GM21526 (cell line): Measurements from ENCODE around the gene MACROH2A1.
"Not testable (repeated sequence)": the region's sequence is repeated elsewhere in the genome, so short reads cannot be mapped to it uniquely, and the experiment has no call there.

Source experiments
- ATAC-seq: cut with Tn5 transposase; IDR thresholded peaks from one replicate; pipeline ENCODE4 v1.9.1; 2021; ENCODE audit warnings: moderate library complexity; ENCODE audit not compliant: unreplicated experiment, low FRiP score

Gene MACROH2A1

GRCh38 chr5:135379046-135379654 lies 19.9 kb downstream of the MACROH2A1 start:
- no peak for ATAC-seq

DNA sequence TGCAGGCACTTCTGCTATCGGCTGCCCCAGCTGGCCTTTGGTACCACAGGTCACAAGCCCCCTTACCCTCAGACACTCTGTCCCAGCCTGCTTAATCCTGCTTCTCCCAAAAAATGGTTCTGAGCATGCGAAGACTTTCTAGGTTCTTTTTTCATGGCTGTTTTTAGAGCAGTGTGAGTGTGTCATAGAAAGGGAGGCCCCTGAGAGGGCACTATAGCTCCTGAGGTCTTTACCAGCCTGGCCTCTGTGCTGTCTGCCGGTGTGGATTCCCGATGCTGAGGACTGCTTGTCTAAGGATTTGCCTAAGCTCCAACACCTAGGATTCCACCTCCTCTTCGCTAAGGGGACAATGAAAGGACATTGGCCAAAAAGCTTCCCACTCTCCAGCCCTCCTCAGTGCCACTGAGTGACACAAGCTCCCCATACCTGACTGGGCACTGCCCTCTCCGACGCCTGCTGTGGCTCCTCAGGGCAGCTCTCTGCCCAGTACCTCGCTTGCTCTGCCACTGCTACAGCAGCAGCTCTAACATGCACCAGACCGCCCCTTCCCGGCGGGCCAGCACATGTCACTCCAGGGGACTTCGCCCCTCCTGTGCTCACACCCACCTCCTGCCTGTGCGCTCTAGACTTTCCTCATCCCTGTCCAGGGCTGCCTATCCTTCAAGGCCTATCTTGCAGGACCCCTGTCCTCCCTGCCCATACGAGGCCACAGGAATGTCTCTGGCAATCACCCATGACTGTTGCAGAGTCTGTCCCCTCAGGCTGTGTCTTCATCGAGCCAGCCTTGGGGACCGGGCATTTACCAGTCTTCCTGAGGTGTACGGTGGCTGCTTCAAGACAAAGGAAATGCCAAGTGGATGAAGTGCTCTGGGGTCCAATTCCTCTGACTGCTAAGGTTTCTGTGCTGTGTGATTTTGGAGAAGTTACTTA lies 21.0 kb downstream of the MACROH2A1 start:
- ATAC-seq: no peak

DNA sequence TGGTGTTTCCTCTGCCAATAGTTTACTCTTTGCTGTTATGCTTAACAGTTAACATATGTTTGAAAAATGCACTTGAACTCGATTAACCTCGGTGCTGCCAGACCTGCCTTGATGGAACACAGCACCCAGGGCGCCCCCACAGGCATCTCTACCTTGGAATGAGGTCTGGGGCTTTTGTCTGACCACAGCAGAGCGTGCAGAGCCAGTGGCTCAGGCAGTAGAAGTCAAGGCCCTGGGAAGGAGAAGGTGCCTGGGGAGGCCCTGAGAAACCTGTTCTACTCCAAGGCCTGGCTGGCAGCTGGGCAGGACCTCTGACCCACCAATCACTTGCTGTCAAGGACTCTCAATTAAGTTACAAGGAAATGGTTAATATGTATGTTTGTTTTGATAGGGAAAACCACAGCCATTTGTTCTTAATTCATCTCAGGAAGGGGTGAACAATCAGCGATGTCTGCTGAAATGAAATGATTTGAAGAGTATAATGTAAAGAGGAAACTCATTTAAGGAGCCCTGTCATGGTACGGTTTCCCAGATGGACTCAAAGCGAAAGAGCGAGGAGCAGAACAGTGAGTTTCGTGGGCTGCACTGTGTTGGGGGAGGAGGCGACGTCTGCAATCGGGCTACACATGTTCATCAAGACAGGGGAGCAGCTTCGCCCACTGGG lies 21.9 kb downstream of the MACROH2A1 start:
- no peak for ATAC-seq

DNA sequence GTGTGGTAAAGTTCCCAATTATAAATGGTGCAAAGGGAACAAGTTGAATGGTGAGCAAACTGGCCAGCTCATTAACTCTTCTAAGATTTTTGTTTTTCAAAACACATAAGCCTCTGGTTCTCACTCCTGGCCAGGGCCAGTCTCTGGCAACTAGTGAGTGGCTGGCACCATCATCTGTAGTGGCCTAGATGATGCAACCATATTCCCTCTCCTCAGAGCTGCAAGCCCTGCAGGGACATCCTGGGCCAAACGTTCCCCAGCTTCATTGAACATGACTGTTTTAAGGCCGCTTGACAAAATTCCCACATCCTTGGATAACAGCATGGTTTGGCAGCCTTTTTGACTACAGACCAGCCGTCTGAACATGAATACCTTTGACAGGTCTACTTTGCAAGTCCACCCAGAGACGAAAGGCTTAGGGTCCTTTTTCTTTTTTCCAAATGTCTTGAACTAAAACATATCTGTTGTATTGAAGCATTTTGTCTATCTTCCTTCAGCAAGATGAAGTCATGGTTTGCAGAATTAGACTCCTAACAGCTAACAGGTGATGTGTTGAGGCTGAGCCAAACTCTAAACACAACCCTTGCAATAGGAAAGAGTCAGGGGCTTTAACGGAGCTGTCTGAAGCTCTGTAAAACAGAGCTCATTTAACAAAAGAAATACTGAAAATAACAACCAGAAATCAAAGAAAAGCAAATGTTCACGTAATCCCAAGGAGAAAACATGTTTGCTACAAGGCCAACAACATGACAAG lies 23.8 kb downstream of the MACROH2A1 start:
- no peak for ATAC-seq

- no peak for ATAC-seq
Measured at GRCh38 chr5:135373736-135374515, 25.1 kb downstream of the MACROH2A1 start.

- ATAC-seq: no peak
Measured at GRCh38 chr5:135372654-135373381, 26.2 kb downstream of the MACROH2A1 start.

- ATAC-seq: no peak
Measured at GRCh38 chr5:135371622-135372232, 27.3 kb downstream of the MACROH2A1 start.

DNA sequence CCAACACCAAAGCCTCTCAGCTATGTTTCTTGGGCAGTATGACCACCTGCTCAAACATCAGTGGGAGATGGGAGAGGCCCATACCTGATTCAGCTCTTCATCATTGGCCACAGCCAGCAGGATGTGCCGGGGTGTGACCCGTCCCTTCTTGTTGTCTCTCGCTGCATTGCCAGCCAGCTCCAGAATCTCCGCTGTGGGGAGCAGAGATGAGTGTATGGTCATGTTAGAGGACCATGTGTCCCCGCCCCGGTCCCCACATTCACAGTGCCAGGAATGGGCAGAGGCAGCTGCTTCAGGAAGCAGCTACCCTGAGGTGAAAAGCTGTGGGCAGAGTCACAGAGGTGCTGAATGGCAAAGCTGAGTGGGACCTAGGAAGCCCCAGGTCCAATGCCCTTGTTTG lies 29.1 kb downstream of the MACROH2A1 start:
- ATAC-seq: no peak

DNA sequence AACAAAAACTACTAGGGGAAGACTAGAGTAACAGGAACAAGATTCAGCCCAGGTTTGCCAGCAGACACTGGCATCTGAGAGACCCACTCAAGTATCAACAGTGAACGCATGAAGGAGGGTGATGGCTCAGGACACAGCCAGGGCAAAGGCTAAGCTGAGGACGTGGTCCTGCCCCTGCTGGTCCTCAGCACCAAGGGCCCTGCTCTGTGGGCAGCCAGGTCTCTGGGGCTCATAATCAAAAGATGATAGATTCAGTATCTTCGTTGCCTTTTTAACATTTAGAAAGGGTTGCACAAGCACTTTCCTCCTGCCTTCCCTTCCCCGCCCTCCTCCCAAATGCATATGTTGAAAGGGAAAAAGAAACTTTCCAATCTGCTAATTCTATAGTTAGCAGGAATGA lies 31.5 kb downstream of the MACROH2A1 start:
- no peak for ATAC-seq

DNA sequence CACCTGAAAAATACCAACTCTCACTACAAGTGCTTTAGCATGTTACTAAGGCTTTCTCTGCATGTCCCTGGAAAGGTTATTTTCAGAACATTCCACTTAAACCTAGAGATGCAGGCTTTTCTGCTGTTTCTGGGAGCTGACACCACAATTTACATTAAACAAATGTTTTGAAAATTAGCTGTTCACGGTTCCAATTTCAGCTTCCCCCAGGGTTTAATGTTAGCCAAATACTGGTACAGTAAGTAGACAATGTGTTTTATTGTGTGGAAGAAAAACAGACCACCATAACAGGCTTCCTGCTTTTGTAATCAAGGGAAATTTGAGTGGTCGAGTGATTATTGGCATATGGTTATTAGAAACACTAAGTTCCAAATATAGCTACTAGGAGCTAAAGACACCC lies 32.0 kb downstream of the MACROH2A1 start:
- no peak for ATAC-seq

DNA sequence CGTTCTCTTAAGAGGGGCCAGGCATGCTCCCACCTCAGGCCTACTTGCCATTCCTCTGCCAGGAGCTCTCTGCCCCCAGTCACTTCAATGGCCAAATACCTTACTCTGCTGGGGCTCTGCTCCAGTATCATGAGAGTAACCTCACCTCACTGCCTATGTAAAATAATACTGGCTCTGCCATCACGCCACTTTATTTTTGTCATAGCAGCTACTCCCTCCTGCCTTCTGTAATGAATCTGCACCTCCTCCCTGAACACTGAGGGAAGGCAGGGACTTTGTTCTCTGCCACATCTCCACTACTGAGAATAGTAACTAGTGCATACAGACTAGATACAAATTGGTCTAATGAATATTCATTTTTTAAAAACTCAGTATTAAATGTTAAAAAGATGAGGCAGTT lies 33.8 kb downstream of the MACROH2A1 start:
- no peak for ATAC-seq

DNA sequence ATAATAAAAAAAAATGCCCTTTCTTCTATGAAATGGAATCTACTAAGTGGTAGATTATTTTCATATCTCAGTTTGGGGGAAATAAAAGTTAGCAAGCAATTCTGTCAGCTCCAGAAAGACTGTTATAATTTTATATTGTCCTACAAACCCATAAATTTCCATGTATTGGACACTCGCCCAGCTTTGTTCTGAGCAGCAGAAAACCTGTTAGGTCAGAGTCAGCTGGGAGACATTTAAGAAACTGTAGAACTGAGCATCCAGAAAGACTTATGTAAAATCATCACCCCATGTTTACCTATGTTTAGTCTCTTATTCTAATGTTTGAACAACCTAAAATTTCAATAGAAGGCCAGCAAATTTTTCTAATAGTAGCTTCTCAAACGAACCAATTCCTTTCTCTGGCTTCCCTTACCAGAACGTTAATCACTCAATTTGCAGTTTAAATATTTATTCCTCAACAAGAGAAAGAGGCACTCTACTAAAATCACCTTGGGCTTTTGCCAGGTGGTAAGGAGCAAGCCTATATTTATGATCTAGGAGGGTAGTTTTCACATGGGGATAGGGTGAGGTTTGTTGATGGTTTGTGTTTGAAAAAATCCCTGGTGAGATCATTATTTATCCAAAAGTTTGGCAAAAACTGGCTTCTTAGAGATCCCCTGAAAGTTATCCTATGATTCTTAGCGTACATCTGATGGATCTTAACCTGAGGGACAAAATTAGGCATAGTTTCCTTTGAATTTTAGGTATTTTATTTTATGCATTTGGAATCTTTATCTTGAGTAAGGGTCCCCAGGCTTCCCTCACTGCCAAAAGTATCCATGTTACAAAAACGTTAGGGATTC lies 34.4 kb downstream of the MACROH2A1 start:
- ATAC-seq: no peak

DNA sequence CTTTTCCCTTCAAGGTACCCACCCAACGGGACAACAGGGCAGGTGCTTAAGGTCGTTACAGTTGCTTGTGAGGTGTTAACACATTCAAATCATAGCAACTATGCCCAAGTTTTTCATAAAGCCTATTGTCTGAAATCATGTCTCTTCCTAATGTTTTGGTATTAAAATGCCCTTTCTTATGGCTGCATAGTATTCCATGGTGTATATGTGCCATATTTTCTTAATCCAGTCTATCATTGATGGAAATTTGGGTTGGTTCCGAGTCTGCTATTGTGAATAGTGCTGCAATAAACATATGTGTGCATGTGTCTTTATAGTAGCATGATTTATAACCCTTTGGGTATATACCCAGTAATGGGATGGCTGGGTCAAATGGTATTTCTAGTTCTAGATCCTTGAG lies 35.7 kb downstream of the MACROH2A1 start:
- not testable (repeated sequence) for ATAC-seq

DNA sequence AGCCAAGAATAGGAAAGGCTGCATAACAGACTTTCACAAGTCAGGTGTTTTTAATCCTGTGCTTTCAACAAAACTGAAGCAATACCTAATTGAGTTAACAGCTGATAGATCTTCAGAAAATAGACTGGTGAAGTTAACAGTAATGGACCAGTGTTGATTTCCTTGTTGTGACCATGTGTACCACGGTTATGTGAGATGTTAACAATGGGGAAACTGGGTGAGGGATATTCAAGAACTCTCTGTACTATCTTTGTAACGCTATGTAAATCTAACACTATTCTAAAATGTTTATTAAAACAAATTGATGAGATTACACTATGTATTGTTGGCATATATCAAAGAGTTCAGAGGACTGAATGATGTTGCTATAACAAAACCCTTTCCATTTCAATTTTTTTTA lies 36.9 kb downstream of the MACROH2A1 start:
- ATAC-seq: no peak

GRCh38 chr5:135360278-135361274 lies 38.5 kb downstream of the MACROH2A1 start:
- ATAC-seq: no peak

DNA sequence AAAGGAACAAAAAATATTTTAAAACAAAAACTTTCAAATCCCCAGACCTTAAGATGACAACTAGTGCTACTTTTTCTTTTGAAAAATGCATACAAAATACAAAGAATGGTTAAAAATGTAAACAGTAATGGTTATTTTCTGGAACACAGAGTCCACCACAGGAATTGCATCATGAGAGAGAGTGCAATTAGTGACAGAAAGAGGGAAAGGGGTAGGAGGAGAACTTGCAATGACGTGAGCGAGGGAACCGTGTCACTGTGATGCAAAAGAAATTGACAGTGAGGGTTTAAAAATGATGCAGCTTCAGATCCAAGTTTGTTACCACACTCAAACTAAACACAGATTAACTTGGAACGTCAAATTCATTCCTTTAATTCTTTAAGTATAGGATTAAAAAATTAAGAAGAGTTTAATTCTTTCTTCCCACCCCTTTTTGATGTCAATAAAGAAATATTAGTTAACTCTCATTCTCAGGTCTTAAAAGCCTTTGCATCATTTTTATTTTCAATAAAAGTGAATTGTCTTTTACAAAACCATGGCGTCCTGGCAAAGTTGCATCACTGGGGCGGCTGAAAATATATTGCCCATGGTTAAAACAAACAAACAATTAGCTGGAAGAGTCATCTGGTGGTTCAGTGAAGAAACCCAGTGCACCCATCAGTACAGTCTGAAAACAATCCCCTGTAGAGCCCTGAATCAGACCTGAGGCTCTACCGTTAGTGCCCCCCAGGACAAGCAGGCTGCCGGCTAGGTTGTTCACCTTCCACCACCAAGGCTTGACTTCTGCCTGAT lies 39.5 kb downstream of the MACROH2A1 start:
- no peak for ATAC-seq
